GM06990 (cell line): ENCODE results near the gene KIF26B.

Experiments used
- DNase-seq: peaks from one replicate; pipeline ENCODE4 v3.0.0-alpha.2; 2011; ENCODE audit not compliant: insufficient read length; ENCODE audit errors: extremely low read depth
- H3K27me3 ChIP-seq: replicated peaks from 2 replicates; pipeline ENCODE4 v1.6.0; 2011; ENCODE audit warnings: low read length; ENCODE audit not compliant: control insufficient read depth, insufficient read depth
- H3K36me3 ChIP-seq: 2 replicates; pipeline ENCODE4 v1.5.1; 2011; ENCODE audit warnings: low read length; ENCODE audit not compliant: control insufficient read depth, insufficient read depth
- H3K4me3 ChIP-seq: replicated peaks from 2 replicates; pipeline ENCODE4 v1.5.1; 2011; ENCODE audit warnings: low read depth, mild to moderate bottlenecking, control low read depth, low read length
- CTCF ChIP-seq: IDR thresholded peaks from 2 replicates; pipeline ENCODE4 v1.5.1; 2011; ENCODE audit warnings: low read length, control low read depth, mild to moderate bottlenecking, inconsistent platforms; ENCODE audit not compliant: insufficient read depth, poor library complexity, severe bottlenecking

KIF26B gene

GRCh38 chr1:245652660-245653427 lies 498.1 kb downstream of the KIF26B start:
- Histone ChIP-seq H3K27me3 (no peaks in the 10 kb centered on the region), H3K36me3 (no peaks in the 10 kb centered on the region), H3K4me3 (no peak overlapping the region)
- TF ChIP-seq CTCF = no peak
- no peak for DNase-seq

- H3K4me3 ChIP-seq = no peak overlapping the region
- TF ChIP-seq CTCF = no peak
- H3K36me3 ChIP-seq = no peaks in the 10 kb centered on the region
- no peaks in the 10 kb centered on the region for H3K27me3 ChIP-seq
- DNase-seq = no peak
These were observed 499.8 kb downstream of the KIF26B start for GRCh38 chr1:245654460-245655050.

- no peak for DNase-seq
- Histone ChIP-seq H3K27me3 (no peaks in the 10 kb centered on the region), H3K4me3 (no peak overlapping the region), H3K36me3 (no peaks in the 10 kb centered on the region)
- TF ChIP-seq CTCF = no peak
These were observed 501.5 kb downstream of the KIF26B start for GRCh38 chr1:245656189-245656717.

- DNase-seq = no peak
- H3K4me3 ChIP-seq = no peak overlapping the region
- H3K27me3 ChIP-seq = no peaks in the 10 kb centered on the region
- H3K36me3 ChIP-seq = no peaks in the 10 kb centered on the region
- no peak for TF ChIP-seq CTCF
These were observed 502.6 kb downstream of the KIF26B start for GRCh38 chr1:245657371-245657770.

- no peaks in the 10 kb centered on the region; the same call in 1 of the 2 replicates for H3K36me3 ChIP-seq
- no peak overlapping the region for H3K4me3 ChIP-seq
- no peak for DNase-seq
- no peaks in the 10 kb centered on the region for H3K27me3 ChIP-seq
- no peak for TF ChIP-seq CTCF
These were observed 508.6 kb downstream of the KIF26B start for GRCh38 chr1:245663373-245663772.

- no peak overlapping the region for H3K4me3 ChIP-seq
- TF ChIP-seq CTCF = no peak
- no peak for DNase-seq
- no peaks in the 10 kb centered on the region for H3K27me3 ChIP-seq
- H3K36me3 ChIP-seq = no peaks in the 10 kb centered on the region; the same call in 1 of the 2 replicates
These were observed 509.1 kb downstream of the KIF26B start for GRCh38 chr1:245663841-245664240.
